ENCODE results near the gene MISP. TPM values are rescaled to one million over a fixed set of nuclear protein-coding genes. Genes with fewer than 3 reads are reported as not detected.

Gene MISP
- total RNA-seq, 1 experiment from 2014 or later, result 1.5 TPM

- no peak for DNase-seq (ENCODE audit: low read depth)
Observed at GRCh38 chr19:808423-808775, 57.5 kb downstream of the MISP start.

DNA sequence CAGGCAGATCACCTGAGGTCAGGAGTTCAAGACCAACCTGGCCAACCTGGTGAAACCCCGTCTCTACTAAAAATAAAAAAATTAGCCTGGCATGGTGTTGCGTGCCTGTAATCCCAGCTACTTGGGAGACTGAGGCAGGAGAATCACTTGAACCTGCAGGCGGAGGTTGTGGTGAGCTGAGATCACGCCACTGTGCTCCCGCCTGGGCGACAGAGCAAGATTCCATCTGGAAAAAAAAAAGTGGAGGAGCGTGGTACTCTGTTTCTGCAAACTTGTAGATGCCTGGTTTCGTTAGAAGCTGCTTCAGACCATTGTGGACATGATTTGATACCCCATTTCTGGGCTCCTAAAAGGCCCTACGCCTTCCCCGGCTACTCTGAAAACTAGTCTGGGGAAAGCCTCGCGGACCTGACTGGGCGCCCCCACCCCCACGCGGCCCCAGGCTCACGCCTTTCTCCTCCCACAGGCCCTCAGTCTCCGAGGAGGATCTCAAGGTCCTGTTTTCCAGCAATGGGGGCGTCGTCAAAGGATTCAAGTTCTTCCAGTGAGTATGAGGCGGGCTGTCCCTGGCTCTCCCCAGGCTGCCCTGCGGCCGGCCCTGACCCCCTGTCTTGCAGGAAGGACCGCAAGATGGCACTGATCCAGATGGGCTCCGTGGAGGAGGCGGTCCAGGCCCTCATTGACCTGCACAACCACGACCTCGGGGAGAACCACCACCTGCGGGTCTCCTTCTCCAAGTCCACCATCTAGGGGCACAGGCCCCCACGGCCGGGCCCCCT is 59.4 kb downstream of the MISP start:
- no peak for DNase-seq (ENCODE audit: low read depth)

DNA sequence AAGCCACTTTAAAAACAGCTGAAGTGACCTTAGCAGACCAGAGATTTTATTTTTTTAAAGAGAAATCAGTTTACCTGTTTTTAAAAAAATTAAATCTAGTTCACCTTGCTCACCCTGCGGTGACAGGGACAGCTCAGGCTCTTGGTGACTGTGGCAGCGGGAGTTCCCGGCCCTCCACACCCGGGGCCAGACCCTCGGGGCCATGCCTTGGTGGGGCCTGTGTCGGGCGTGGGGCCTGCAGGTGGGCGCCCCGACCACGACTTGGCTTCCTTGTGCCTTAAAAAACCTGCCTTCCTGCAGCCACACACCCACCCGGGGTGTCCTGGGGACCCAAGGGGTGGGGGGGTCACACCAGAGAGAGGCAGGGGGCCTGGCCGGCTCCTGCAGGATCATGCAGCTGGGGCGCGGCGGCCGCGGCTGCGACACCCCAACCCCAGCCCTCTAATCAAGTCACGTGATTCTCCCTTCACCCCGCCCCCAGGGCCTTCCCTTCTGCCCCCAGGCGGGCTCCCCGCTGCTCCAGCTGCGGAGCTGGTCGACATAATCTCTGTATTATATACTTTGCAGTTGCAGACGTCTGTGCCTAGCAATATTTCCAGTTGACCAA is 60.1 kb downstream of the MISP start:
- no peak for DNase-seq (ENCODE audit: low read depth)

DNA sequence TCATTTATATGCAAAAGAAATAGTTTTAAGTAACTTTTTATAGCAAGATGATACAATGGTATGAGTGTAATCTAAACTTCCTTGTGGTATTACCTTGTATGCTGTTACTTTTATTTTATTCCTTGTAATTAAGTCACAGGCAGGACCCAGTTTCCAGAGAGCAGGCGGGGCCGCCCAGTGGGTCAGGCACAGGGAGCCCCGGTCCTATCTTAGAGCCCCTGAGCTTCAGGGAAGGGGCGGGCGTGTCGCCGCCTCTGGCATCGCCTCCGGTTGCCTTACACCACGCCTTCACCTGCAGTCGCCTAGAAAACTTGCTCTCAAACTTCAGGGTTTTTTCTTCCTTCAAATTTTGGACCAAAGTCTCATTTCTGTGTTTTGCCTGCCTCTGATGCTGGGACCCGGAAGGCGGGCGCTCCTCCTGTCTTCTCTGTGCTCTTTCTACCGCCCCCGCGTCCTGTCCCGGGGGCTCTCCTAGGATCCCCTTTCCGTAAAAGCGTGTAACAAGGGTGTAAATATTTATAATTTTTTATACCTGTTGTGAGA is 60.7 kb downstream of the MISP start:
- no peak for DNase-seq (ENCODE audit: low read depth)

GRCh38 chr19:812049-812746 is 61.3 kb downstream of the MISP start:
- DNase-seq (ENCODE audit: low read depth), result no peak

GRCh38 chr19:812747-813218 is 61.9 kb downstream of the MISP start:
- DNase-seq (ENCODE audit: low read depth), result no peak

DNA sequence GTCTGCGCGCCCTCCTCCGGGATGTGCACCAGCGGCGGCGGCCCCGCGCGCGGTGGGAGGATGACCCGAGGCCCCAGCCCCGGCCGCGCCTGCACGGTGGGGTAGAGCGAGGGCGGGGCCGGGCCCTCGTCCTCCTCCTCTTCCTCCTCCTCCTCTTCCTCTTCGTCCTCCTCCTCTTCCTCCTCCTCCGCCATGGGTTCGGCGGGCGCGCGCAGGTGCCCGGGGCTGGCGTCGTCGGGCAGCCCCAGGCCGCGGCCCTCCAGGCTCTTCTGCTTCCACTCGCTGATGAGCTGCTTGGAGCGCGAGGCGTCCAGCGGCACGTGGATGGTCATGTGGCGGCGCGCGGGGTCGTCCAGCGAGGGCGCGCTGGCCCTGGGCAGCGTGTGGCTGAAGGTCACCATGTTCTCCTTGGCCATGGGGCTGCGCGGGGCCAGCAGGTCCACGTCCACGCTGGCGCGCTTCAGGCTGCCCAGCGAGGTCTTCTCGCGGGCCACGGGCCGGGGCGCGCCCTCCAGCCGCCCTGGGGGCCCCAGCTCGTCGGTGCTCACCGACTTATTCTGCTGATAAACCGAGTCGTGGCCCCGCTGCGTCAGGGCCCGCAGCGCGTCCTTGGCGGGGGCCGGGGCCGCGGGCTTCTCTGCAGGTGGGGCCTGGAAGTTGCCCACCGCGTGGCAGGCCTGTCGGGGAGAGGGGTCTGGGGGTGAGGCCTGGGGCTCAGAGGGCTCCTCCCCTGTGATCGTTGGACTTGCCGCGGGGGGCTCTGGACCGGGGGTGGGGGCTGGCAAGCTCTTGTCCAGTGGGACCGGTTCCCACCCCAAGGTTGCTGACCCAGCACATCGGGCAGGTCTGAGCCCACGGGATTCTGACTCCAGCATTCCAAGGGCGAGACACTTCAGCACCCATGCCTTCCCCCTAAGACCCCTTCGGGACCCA is 62.6 kb downstream of the MISP start:
- DNase-seq (ENCODE audit: low read depth), result no peak

Other genes starting within 250 kb of the MISP start
- gene TPGS1, start 243.6 kb upstream of the MISP start, total RNA-seq (2014; rRNA removed; shearing (Covaris generic)), result 54.9 and 58.9 TPM in 2 replicates
- 105 and 108 TPM in 2 replicates for gene CDC34, start 219.4 kb upstream of the MISP start, total RNA-seq (2014; rRNA removed; shearing (Covaris generic))
- gene GZMM, start 207.1 kb upstream of the MISP start, total RNA-seq (2014; rRNA removed; shearing (Covaris generic)), result 4.2 and 5.5 TPM in 2 replicates
- 501 and 514 TPM in 2 replicates for gene BSG, start 178.5 kb upstream of the MISP start, total RNA-seq (2014; rRNA removed; shearing (Covaris generic))
- gene HCN2, start 161.2 kb upstream of the MISP start, total RNA-seq (2014; rRNA removed; shearing (Covaris generic)), result 0.09 and 0.97 TPM in 2 replicates
- gene POLRMT, start 117.6 kb upstream of the MISP start, total RNA-seq (2014; rRNA removed; shearing (Covaris generic)), result 92.3 and 96.8 TPM in 2 replicates
- gene FGF22, start 111.2 kb upstream of the MISP start, total RNA-seq (2014; rRNA removed; shearing (Covaris generic)), result not detected in 2 replicates
- 58.2 and 62.7 TPM in 2 replicates for gene RNF126, start 87.9 kb upstream of the MISP start, total RNA-seq (2014; rRNA removed; shearing (Covaris generic))
- 104 and 119 TPM in 2 replicates for gene FSTL3, start 74.7 kb upstream of the MISP start, total RNA-seq (2014; rRNA removed; shearing (Covaris generic))
- gene PRSS57, start 55.7 kb upstream of the MISP start, total RNA-seq (2014; rRNA removed; shearing (Covaris generic)), result not detected in 2 replicates
- 1.1 and 7.7 TPM in 2 replicates for gene PALM, start 42.2 kb upstream of the MISP start, total RNA-seq (2014; rRNA removed; shearing (Covaris generic))
- gene PTBP1, start 46.3 kb downstream of the MISP start, total RNA-seq (2014; rRNA removed; shearing (Covaris generic)), result 205 and 246 TPM in 2 replicates
- gene PLPPR3, start 70.8 kb downstream of the MISP start, total RNA-seq (2014; rRNA removed; shearing (Covaris generic)), result 0.11 and 1.2 TPM in 2 replicates
- not detected in 2 replicates for gene AZU1, start 76.7 kb downstream of the MISP start, total RNA-seq (2014; rRNA removed; shearing (Covaris generic))
- not detected in 2 replicates for gene PRTN3, start 89.9 kb downstream of the MISP start, total RNA-seq (2014; rRNA removed; shearing (Covaris generic))
- gene ELANE, start 101.2 kb downstream of the MISP start, total RNA-seq (2014; rRNA removed; shearing (Covaris generic)), result not detected in 2 replicates
- gene CFD, start 108.6 kb downstream of the MISP start, total RNA-seq (2014; rRNA removed; shearing (Covaris generic)), result 5.7 and 18.2 TPM in 2 replicates
- gene MED16, start 142.1 kb downstream of the MISP start, total RNA-seq (2014; rRNA removed; shearing (Covaris generic)), result 20.4 and 25.9 TPM in 2 replicates
- not detected in 2 replicates for gene RNU6-9, start 142.4 kb downstream of the MISP start, total RNA-seq (2014; rRNA removed; shearing (Covaris generic))
- 35.8 and 40.8 TPM in 2 replicates for gene R3HDM4, start 162.1 kb downstream of the MISP start, total RNA-seq (2014; rRNA removed; shearing (Covaris generic))
- gene KISS1R, start 166.2 kb downstream of the MISP start, total RNA-seq (2014; rRNA removed; shearing (Covaris generic)), result not detected in 2 replicates
- 5.9 and 12.0 TPM in 2 replicates for gene ARID3A, start 174.9 kb downstream of the MISP start, total RNA-seq (2014; rRNA removed; shearing (Covaris generic))
- gene WDR18, start 233.2 kb downstream of the MISP start, total RNA-seq (2014; rRNA removed; shearing (Covaris generic)), result 73.1 and 92.5 TPM in 2 replicates
- gene GRIN3B, start 249.3 kb downstream of the MISP start, total RNA-seq (2014; rRNA removed; shearing (Covaris generic)), result not detected in 2 replicates

Measured in Daoy (cell line).